Caco-2 (cell line): ENCODE data around the gene TNRC18. TPM values are rescaled to one million over a fixed set of nuclear protein-coding genes. Genes with fewer than 3 reads are reported as not detected.

Experiments used
- BruUV-seq: library from RNA; stranded (reverse); fragments of 400-500 nt; replicated peaks from 2 replicates; lab custom pipeline; 2021; lab: Mats Ljungman, UMichigan
- CTCF ChIA-PET: fragments of 300-600 bp; sonication (Branson Sonifier 250); formaldehyde crosslinking; loops from one replicate; lab custom pipeline; 2022; ENCODE audit warnings: antibody characterized with exemption; lab: Charles Lee
- POLR2A ChIA-PET: fragments of 300-600 bp; sonication (Branson Sonifier 250); formaldehyde crosslinking; loops from one replicate; lab custom pipeline; 2022; ENCODE audit warnings: antibody characterized with exemption; lab: Charles Lee
- DNase-seq, 2 experiments: peaks; one replicate each; pipeline versions ENCODE4 v3.0.0 to v3.0.0-alpha.2; 2020 to 2022
- H3K27me3 ChIP-seq: replicated peaks from 2 replicates; pipeline ENCODE4 v1.6.0; 2011; ENCODE audit warnings: low read length; ENCODE audit not compliant: control insufficient read depth, insufficient read depth
- H3K36me3 ChIP-seq: 2 replicates; pipeline ENCODE4 v1.5.1; 2011; ENCODE audit warnings: low read length; ENCODE audit not compliant: control insufficient read depth, insufficient read depth
- H3K4me1 ChIP-seq: fragments of 250-450 bp; sonication (Bioruptor Pico); 2 replicates; pipeline ENCODE4 v1.5.1; 2020; ENCODE audit warnings: mild to moderate bottlenecking
- H3K4me3 ChIP-seq: 2 replicates; pipeline ENCODE4 v1.5.1; 2011; ENCODE audit warnings: low read depth, mild to moderate bottlenecking, control low read depth, low read length
- H3K9me3 ChIP-seq: fragments of 250-450 bp; sonication (Bioruptor Pico); 2 replicates; pipeline ENCODE4 v1.5.1; 2020; ENCODE audit warnings: mild to moderate bottlenecking, moderate library complexity
- H3K27ac Mint-ChIP-seq: one replicate; pipeline ENCODE4 v1.8.0; 2022; ENCODE audit warnings: mixed read lengths; ENCODE audit not compliant: unreplicated experiment
- H3K27me3 Mint-ChIP-seq: one replicate; pipeline ENCODE4 v1.8.0; 2022; ENCODE audit warnings: mixed read lengths; ENCODE audit not compliant: insufficient read depth, unreplicated experiment
- H3K36me3 Mint-ChIP-seq: one replicate; pipeline ENCODE4 v1.8.0; 2022; ENCODE audit warnings: mild to moderate bottlenecking, mixed read lengths; ENCODE audit not compliant: insufficient read depth, unreplicated experiment
- H3K4me1 Mint-ChIP-seq: one replicate; pipeline ENCODE4 v1.8.0; 2022; ENCODE audit warnings: low read depth, mixed read lengths; ENCODE audit not compliant: unreplicated experiment
- H3K4me3 Mint-ChIP-seq: one replicate; pipeline ENCODE4 v1.8.0; 2022; ENCODE audit warnings: mild to moderate bottlenecking, moderate library complexity, mixed read lengths; ENCODE audit not compliant: unreplicated experiment
- H3K9me3 Mint-ChIP-seq: one replicate; pipeline ENCODE4 v1.8.0; 2022; ENCODE audit warnings: mixed read lengths; ENCODE audit not compliant: unreplicated experiment
- CTCF ChIP-seq, 2 experiments: fragments of 200-600 bp in 1 of 2; IDR thresholded peaks; 1 replicate in 1 of 2; 2 replicates in 1 of 2; pipeline versions ENCODE4 v1.5.1 to v1.8.0; 2011 to 2022; ENCODE audit warnings: antibody characterized with exemption in 1 of 2, control low read depth in 1 of 2, inconsistent platforms in 1 of 2, low read depth in 1 of 2, low read length in 1 of 2, mild to moderate bottlenecking in 1 of 2, moderate library complexity in 1 of 2; ENCODE audit not compliant: insufficient read depth in 1 of 2, severe bottlenecking in 1 of 2, unreplicated experiment in 1 of 2
- intact Hi-C: fragments of 100-400 bp; cut with micrococcal nuclease; formaldehyde crosslinking; loops from one replicate; pipeline ENCODE4 v1.10.0; 2022; ENCODE audit not compliant: unreplicated experiment
- total RNA-seq: library from RNA; stranded (reverse); gene quantifications from 2 replicates; pipeline ENCODE4 v1.2.3, GENCODE V29; 2022

Gene TNRC18
- total RNA-seq, 1 experiment from 2014 or later: 75.6 TPM

GRCh38 chr7:5363729-5364128, 59.9 kb downstream of the TNRC18 start:
- Mint-ChIP-seq H3K4me3 (no peak overlapping the region), H3K27ac (no peak overlapping the region), H3K27me3 (no peaks in the 10 kb centered on the region), H3K4me1 (no peaks in the 10 kb centered on the region), H3K36me3 (peaks cover 71% of the 10 kb centered on the region), H3K9me3 (no peaks in the 10 kb centered on the region)
- BruUV-seq: no TSS peak
- peaks cover 5% of the 10 kb centered on the region for H3K36me3 ChIP-seq
- H3K27me3 ChIP-seq: no peaks in the 10 kb centered on the region
- H3K4me1 ChIP-seq: no peaks in the 10 kb centered on the region; the same call in 1 of the 2 replicates
- no peak overlapping the region for H3K4me3 ChIP-seq
- H3K9me3 ChIP-seq: no peaks in the 10 kb centered on the region
- DNase-seq: no peak
- ChIA-PET POLR2A (no interaction called here), CTCF (interaction anchor here (0.6 kb wide), 1 partner anchor 87 kb away, joined by 4 read pairs; no protein-coding TSS in a partner anchor)
- TF ChIP-seq CTCF (IDR thresholded peaks at IDR 0.05; ENCODE audit: insufficient read depth in 1 of 2, low read depth in 1 of 2, low read length in 1 of 2, severe bottlenecking in 1 of 2, unreplicated experiment in 1 of 2): no peak
- intact Hi-C loops: no loop called here

DNA sequence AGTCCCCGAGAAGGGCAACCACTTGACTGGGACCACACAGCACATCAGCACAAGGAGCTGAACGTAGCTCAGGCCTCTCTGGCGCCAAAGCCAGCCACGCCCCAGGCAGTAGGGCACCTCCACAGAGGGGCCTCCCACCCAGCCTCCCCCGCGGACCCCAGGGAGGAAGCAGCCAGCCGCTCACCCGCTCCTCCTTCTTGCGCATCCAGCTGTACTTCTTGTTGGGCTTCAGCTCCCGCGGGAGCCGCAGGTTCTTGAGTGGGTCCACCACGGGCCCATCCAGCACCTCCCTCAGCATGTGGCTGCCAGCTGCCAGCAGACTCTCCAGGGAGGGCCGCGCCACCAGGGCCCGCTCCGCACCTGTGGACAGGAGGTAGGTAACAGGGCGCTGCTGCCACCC, 61.2 kb downstream of the TNRC18 start:
- no peaks in the 10 kb centered on the region for H3K9me3 Mint-ChIP-seq
- BruUV-seq: no TSS peak
- DNase-seq: no peak
- no peaks in the 10 kb centered on the region for H3K9me3 ChIP-seq
- H3K4me1 Mint-ChIP-seq: no peaks in the 10 kb centered on the region
- no peaks in the 10 kb centered on the region for H3K27me3 Mint-ChIP-seq
- peaks cover 5% of the 10 kb centered on the region for H3K36me3 ChIP-seq
- H3K36me3 Mint-ChIP-seq: peaks cover 74% of the 10 kb centered on the region
- ChIA-PET POLR2A (no interaction called here), CTCF (no interaction called here)
- no peak for TF ChIP-seq CTCF (IDR thresholded peaks at IDR 0.05; ENCODE audit: insufficient read depth in 1 of 2, low read depth in 1 of 2, low read length in 1 of 2, severe bottlenecking in 1 of 2, unreplicated experiment in 1 of 2)
- H3K27me3 ChIP-seq: no peaks in the 10 kb centered on the region
- H3K27ac Mint-ChIP-seq: no peak overlapping the region
- no peaks in the 10 kb centered on the region; the same call in 1 of the 2 replicates for H3K4me1 ChIP-seq
- H3K4me3 ChIP-seq: no peak overlapping the region
- no peak overlapping the region for H3K4me3 Mint-ChIP-seq
- intact Hi-C loops: no loop called here

DNA sequence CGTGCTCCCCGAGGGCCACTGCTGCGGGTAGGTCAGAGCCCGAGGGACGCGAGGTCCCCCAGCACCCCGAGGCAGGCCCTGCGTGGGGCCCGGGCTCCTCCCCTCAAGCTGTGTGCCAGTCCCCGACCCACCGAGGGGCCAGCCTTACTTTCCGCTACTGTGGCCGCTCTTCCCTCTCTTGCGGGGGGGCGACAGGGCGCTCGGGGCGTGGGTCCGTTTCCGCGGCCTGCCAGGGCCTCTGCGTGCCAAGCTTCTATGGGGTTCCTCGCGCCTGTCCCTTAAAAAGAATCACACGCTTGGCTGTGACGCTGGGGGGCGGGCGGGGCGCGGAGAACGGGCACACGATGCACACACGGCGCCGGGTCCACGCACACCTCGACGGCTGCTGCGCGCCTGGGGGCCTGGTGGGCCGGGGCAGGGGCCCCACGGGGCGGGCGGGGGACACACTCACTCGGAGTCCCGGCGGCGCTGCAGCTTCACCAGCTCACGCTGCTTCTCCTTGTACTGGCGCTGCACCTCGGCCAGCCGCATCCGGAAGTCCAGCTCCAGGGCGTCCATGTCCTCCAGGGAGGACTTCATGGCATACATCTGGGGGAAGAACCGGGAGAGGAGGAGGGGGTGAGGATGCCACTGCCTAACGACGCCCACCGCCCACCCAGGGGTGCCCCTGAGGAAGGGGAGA, 62.0 kb downstream of the TNRC18 start:
- POLR2A ChIA-PET: no interaction called here
- Mint-ChIP-seq H3K27ac (no peak overlapping the region), H3K27me3 (no peaks in the 10 kb centered on the region), H3K9me3 (no peaks in the 10 kb centered on the region), H3K4me3 (no peak overlapping the region), H3K4me1 (no peaks in the 10 kb centered on the region), H3K36me3 (peaks cover 78% of the 10 kb centered on the region)
- DNase-seq: no peak
- intact Hi-C loops: no loop called here
- H3K27me3 ChIP-seq: no peaks in the 10 kb centered on the region
- H3K4me1 ChIP-seq: no peaks in the 10 kb centered on the region
- BruUV-seq: no TSS peak
- no peak for TF ChIP-seq CTCF (IDR thresholded peaks at IDR 0.05; ENCODE audit: insufficient read depth in 1 of 2, low read depth in 1 of 2, low read length in 1 of 2, severe bottlenecking in 1 of 2, unreplicated experiment in 1 of 2)
- H3K36me3 ChIP-seq: peaks cover 7% of the 10 kb centered on the region
- H3K4me3 ChIP-seq: no peak overlapping the region
- H3K9me3 ChIP-seq: no peaks in the 10 kb centered on the region
- CTCF ChIA-PET: no interaction called here
